Ovary (tissue), 9 donors: ENCODE measurements around the gene POU5F1. TPM values are rescaled to one million over a fixed set of nuclear protein-coding genes. Genes with fewer than 3 reads are reported as not detected.
"Not testable (repeated sequence)": the region's sequence is repeated elsewhere in the genome, so short reads cannot be mapped to it uniquely, and the experiment has no call there.

Experiments used
- DNase-seq, 5 donors: peaks; one replicate each; pipeline ENCODE4 v3.0.0-alpha.2; 2019 to 2020
- H3K27ac ChIP-seq, 2 donors: fragments of 200-600 bp; one replicate each; pipeline versions ENCODE4 v1.5.1 to v1.8.0; 2019 to 2022
- H3K27me3 ChIP-seq: fragments of 200-600 bp; one replicate; pipeline ENCODE4 v1.8.0; 2022
- H3K36me3 ChIP-seq: fragments of 200-600 bp; sonication (generic); one replicate; pipeline ENCODE4 v1.5.1; 2019
- H3K4me1 ChIP-seq: one replicate; pipeline ENCODE4 v1.8.1; 2013; ENCODE audit warnings: mild to moderate bottlenecking, moderate library complexity; ENCODE audit not compliant: insufficient read depth
- H3K4me3 ChIP-seq: fragments of 200-600 bp; sonication (generic); one replicate; pipeline ENCODE4 v1.5.1; 2017
- H3K9me3 ChIP-seq, 2 donors: fragments of 200-600 bp in 1 of 2; sonication (generic) in 1 of 2; one replicate each; pipeline versions ENCODE4 v1.5.1 to v1.8.1; 2013 to 2019; ENCODE audit warnings: mild to moderate bottlenecking in 1 of 2, moderate library complexity in 1 of 2
- EP300 ChIP-seq: sonication (generic); formaldehyde crosslinking; IDR thresholded peaks from one replicate; pipeline ENCODE4 v1.6.1; 2017; ENCODE audit warnings: antibody characterized with exemption
- POLR2A ChIP-seq: fragments of 450-650 bp; IDR thresholded peaks from one replicate; pipeline ENCODE4 v1.6.1; 2017; ENCODE audit warnings: antibody characterized with exemption, mild to moderate bottlenecking, moderate library complexity
- WGBS, 3 donors: extraction: QIAGEN DNeasy Blood & Tissue Kit in 1 of 3; methylation state at CpG; one replicate each; pipeline versions ENCODE4 v1.1.5 to v1.1.7; 2013 to 2017; 5-methylcytosine and 5-hydroxymethylcytosine counted together
- intact Hi-C, 4 donors: fragments of 100-400 bp; cut with DNase I; formaldehyde crosslinking; loops; one replicate each; pipeline versions ENCODE4 v1.11.0 to v1.15.1; 2022 to 2023
- polyA plus RNA-seq, 2 donors: library from polyadenylated mRNA; stranded (reverse); fragments of 200-250 nt in 1 of 2; fragments of 350-450 nt in 1 of 2; fragmentation: Illumina TruSeq in 1 of 2; extraction: RNeasy Lipid Tissue Mini Kit (QIAGEN cat#74804) in 1 of 2; gene quantifications; one replicate each; pipeline ENCODE4 v1.2.3, GENCODE V29; 2013 to 2014
- total RNA-seq, 7 donors: library from RNA; depleted of rRNA in 2 of 7; stranded (reverse); fragments of >200 nt in 2 of 7; fragmentation: NEBNext Ultra II Directional in 3 of 7; extraction: Animal tissue kit (Norgen Biotek cat#: 25700) in 3 of 7; gene quantifications; one replicate each; pipeline versions ENCODE4 v1.1.0 to v1.2.4, GENCODE V29; 2016 to 2023
- TF ChIP-seq, protein P1 (sequence below), 3 donors: fragments of 450-650 bp in 2 of 3; fragments of 200-600 bp in 1 of 3; IDR thresholded peaks; one replicate each; pipeline versions ENCODE4 v1.5.1 to v1.8.0; 2016 to 2022; ENCODE audit warnings: antibody characterized with exemption in 3 of 3, mild to moderate bottlenecking in 1 of 3
- donor health status: DM: no; HTN: no; CAD: no; lungs with moderate emphysema.
- donor health status: DM: no; HTN: no; CAD: no.
- donor health status: Bipolar disorder and iron deficiency.
- donor health status: DM: yes; HTN: yes; CAD: no.
- donor health status: DM: no; HTN: no; CAD: no.
- donor health status: DM: yes; HTN: yes; CAD: no.

The POU5F1 gene
- total and polyA plus RNA-seq, 9 donors = 0.25 to 61.2 (median 2.1) TPM; not detected in 1

GRCh38 chr6:31169123-31169857 is 1.2 kb downstream of the POU5F1 start:
- Histone ChIP-seq H3K27ac (no peak overlapping the region), H3K27me3 (no peaks in the 10 kb centered on the region), H3K36me3 (no peaks in the 10 kb centered on the region), H3K4me1 (no peaks in the 10 kb centered on the region), H3K4me3 (no peak overlapping the region), H3K9me3 (no peaks in the 10 kb centered on the region)
- intact Hi-C loops = no loop called here
- no peak for DNase-seq
- TF ChIP-seq POLR2A (no peak), EP300 (no peak)
- TF ChIP-seq, protein P1, sequence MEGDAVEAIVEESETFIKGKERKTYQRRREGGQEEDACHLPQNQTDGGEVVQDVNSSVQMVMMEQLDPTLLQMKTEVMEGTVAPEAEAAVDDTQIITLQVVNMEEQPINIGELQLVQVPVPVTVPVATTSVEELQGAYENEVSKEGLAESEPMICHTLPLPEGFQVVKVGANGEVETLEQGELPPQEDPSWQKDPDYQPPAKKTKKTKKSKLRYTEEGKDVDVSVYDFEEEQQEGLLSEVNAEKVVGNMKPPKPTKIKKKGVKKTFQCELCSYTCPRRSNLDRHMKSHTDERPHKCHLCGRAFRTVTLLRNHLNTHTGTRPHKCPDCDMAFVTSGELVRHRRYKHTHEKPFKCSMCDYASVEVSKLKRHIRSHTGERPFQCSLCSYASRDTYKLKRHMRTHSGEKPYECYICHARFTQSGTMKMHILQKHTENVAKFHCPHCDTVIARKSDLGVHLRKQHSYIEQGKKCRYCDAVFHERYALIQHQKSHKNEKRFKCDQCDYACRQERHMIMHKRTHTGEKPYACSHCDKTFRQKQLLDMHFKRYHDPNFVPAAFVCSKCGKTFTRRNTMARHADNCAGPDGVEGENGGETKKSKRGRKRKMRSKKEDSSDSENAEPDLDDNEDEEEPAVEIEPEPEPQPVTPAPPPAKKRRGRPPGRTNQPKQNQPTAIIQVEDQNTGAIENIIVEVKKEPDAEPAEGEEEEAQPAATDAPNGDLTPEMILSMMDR (IDR thresholded peaks at IDR 0.05) = no peak
- WGBS, 3 donors = 69 to 76% (median 75%) methylated on average over 10 of the region's 10 CpGs

GRCh38 chr6:31168606-31169005 is 1.9 kb downstream of the POU5F1 start:
- H3K9me3 ChIP-seq = no peaks in the 10 kb centered on the region
- DNase-seq = no peak
- H3K4me1 ChIP-seq = no peaks in the 10 kb centered on the region
- H3K36me3 ChIP-seq = no peaks in the 10 kb centered on the region
- intact Hi-C loops = no loop called here
- WGBS, 3 donors = 61 to 73% (median 65%) methylated on average over 3 of the region's 3 CpGs
- H3K27ac ChIP-seq = no peak overlapping the region
- no peak overlapping the region for H3K4me3 ChIP-seq
- TF ChIP-seq POLR2A (no peak), EP300 (no peak)
- TF ChIP-seq, protein P1 (IDR thresholded peaks at IDR 0.05) = no peak
- H3K27me3 ChIP-seq = no peaks in the 10 kb centered on the region

- no peaks in the 10 kb centered on the region for H3K36me3 ChIP-seq
- no peak overlapping the region for H3K4me3 ChIP-seq
- TF ChIP-seq EP300 = no peak
- TF ChIP-seq POLR2A = no peak
- TF ChIP-seq, protein P1 (IDR thresholded peaks at IDR 0.05) = no peak
- H3K9me3 ChIP-seq = no peaks in the 10 kb centered on the region
- H3K4me1 ChIP-seq = no peaks in the 10 kb centered on the region
- H3K27ac ChIP-seq = no peak overlapping the region
- no peaks in the 10 kb centered on the region for H3K27me3 ChIP-seq
- WGBS, 3 donors = 66 to 74% (median 70%) methylated on average over 5 of the region's 5 CpGs
- intact Hi-C loops = no loop called here
- DNase-seq = no peak
These were observed 4.5 kb downstream of the POU5F1 start for GRCh38 chr6:31165986-31166385.

GRCh38 chr6:31165064-31165832 is 5.2 kb downstream of the POU5F1 start:
- DNase-seq, H3K4me3 ChIP-seq, H3K9me3 ChIP-seq, H3K27me3 ChIP-seq, H3K4me1 ChIP-seq, H3K27ac ChIP-seq, H3K36me3 ChIP-seq, intact Hi-C loops: not testable (repeated sequence)
- WGBS, 3 donors = 78 to 82% (median 80%) methylated on average over 17 of the region's 17 CpGs

- H3K4me1 ChIP-seq, H3K4me3 ChIP-seq, H3K27me3 ChIP-seq, H3K9me3 ChIP-seq, H3K36me3 ChIP-seq, H3K27ac ChIP-seq, intact Hi-C loops, DNase-seq: not testable (repeated sequence)
- WGBS, 3 donors = 91 to 94% (median 92%) methylated on average over 7 to 9 of the region's 9 CpGs
These were observed 5.9 kb downstream of the POU5F1 start for GRCh38 chr6:31164475-31165063.
